GM18951 (cell line): ENCODE measurements around the gene NEO1.

Source experiments
- POLR2A ChIP-seq: IDR thresholded peaks from 4 replicates; pipeline ENCODE4 v1.6.1; 2011; ENCODE audit warnings: mild to moderate bottlenecking; ENCODE audit not compliant: insufficient read length, insufficient read depth; ENCODE audit errors: extremely low read depth
- in situ Hi-C: fragments of 300-500 bp; cut with MboI; formaldehyde crosslinking; loops from one replicate; pipeline ENCODE4 v1.12.0; 2022; ENCODE audit warnings: low sequenced_read_pairs, mixed read lengths, inconsistent platforms; ENCODE audit not compliant: unreplicated experiment

NEO1 gene

DNA sequence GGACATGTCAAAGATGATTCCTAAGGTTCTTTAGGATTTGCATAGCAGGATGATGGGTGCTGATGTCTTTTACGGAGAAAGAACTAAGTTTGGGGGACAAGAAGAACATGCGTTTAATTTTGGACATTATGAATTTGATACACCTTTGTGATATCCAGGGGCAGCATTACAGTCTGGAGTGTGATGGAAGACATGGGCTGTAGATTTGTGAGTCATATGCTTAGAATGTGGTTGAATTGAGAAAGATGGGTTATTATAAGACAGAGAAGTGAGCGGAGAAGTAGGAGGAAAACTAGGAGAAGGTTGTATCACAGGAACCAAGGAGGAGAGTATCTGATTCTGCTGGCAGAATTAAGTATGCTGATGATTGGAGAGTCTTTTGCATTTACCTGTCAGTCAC is 20.6 kb downstream of the NEO1 start:
- in situ Hi-C loops, result no loop called here

DNA sequence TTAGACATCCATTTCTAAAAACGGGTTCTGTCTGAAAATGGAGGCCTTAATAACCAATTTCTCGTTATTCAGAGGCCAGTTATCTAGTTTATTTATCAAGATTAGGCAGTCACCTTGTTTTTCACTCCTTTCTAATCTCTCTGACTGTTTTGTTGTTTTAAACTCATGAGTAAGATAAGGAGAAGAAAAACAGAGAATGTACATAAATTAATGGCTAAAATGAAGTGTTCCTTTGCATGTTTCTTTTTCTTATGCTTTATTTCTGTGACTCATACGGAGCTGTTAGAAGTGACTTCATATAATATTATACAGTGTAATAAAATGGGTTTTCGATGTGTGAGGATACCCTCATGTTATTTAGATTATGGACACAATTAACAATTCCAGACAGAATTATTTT is 22.0 kb downstream of the NEO1 start:
- TF ChIP-seq POLR2A, result no peak
- in situ Hi-C loops, result no loop called here

More for the DNA sequence above, 20.6 kb downstream of the NEO1 start:
- no peak for TF ChIP-seq POLR2A

DNA sequence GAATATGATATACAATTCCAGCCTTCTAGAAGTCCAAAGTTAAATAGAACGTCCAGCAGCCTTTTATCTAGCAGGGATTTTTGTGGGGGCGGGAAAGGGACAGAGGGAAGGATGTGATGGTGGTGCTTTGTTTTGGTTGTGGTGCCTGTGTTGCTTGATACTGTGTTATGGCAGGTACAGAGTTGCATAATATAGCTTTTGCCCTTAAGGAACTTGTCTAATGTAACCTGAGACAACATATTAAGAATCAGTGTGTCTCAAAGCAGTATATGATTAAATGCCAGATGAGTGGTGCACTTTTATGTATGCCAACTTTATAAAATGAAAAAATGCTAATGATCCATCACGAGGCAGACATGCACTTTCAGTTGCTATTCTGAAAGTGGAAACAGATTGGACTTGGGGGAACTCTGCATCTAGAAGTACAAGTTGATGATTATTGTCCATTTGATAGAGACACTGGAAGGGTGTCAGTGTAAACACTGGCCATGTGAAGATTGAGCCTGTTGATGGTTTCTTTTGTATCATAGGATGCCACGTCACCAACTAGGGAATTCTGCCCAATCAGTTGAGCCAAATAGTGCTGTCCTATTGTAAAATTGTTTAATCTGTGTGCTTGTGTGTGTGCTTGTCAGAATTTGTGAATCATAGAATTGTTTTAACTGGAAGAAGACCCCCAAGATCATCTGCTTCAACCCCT is 23.0 kb downstream of the NEO1 start:
- in situ Hi-C loops, result no loop called here
- TF ChIP-seq POLR2A, result no peak

DNA sequence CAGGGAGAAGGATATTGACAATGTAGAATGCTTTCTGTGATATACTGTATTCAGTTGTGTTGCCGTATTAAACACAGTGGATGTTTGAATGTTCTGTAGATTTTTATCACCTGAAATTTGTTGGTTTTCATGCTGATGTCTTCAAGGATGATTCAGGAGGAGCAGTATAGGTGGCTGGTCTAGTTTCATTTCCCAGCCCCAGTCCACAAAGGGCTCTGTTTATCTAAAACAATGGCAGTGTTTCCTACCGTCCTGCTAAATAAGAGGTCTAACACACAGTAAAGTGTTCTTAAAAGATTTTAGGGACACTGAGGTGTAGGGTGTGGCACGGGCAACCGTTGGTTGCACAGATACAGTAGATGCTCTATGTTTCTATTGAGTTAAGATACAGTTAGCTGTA is 26.0 kb downstream of the NEO1 start:
- in situ Hi-C loops, result no loop called here
- no peak for TF ChIP-seq POLR2A

DNA sequence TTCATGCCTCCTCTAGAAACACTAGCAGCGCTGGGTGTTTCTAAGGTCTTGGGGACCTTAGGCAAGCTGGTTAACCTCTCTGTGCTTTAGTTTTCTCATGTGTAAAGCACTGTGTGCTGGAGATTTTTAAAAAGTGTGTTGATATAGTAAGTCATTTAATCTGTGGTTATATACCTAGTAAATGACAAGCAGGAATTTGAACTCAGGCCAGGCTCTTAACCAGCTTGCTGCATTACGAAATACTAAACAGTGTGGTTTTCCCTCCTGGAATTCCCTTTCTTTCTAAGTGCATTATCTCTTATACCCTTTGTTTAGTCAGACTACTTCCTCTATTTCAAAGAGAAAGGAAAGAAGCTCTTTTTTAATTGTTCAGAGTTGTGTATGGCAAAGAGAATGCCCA is 26.5 kb downstream of the NEO1 start:
- TF ChIP-seq POLR2A, result no peak
- in situ Hi-C loops, result no loop called here

DNA sequence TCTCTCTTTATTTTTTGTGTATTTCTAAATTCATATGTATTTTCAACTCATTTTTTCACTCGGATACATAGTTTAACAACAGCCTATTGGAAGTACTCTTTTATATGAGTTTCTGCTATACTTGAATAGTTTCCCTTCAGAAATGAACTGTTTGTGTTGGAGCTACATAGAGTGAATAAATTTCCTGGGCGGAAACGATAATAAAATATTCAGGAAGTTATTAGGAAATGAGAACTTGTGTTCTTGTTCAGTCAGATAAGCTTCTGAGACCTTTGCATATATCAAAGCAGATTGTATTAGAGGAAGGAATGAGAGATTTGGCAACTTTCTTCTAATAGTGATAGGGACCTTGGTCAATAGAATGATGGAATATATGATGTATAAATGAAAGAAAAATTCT is 27.3 kb downstream of the NEO1 start:
- in situ Hi-C loops, result no loop called here
- TF ChIP-seq POLR2A, result no peak

DNA sequence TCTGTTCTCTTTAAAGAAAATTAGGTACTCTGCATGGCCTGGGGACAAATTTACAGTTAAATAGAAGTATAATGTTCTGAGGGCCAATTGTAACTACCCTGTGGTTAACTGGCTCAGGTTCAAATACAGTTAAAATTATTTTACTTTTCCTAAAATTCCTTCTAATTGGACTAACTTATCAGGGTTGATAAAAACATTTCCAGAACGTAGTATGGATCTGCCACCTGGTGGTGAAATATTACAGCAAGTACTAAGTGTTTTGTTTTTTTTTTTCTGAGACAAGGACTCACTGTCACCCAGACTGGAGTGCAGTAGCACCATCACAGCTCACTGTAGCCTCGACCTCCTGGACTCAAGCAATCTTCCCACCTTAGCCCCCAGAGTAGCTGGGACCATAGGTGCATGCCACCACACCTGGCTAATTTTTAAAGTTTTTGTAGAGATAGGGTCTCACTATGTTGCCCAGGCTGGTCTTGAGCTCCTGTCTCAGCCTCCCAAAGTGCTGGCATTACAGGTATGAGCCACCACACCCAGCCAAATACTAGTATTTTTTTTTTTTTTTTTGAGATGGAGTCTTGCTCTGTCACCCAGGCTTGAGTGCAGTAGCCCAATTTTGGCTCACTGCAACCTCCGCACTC is 29.2 kb downstream of the NEO1 start:
- in situ Hi-C loops, result no loop called here
- TF ChIP-seq POLR2A, result no peak

DNA sequence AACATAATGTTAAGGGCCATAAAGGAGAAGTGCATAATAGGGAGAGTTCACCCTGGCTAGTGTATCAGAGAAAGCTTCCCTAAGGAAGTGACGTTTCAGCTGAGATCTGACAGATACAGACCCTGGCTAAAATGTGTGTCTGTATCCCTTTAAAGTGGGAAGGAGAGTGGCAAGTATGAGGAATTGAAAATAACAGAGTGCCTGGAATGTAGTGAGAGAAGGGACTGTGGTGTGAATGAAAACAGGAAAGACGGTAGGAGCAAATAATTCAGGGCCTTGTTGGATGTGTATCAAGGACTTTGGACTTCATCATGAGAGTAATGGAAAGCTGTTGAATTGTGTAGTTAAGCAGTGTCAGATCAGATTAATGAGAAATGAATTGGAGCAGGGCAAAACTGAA is 30.5 kb downstream of the NEO1 start:
- no peak for TF ChIP-seq POLR2A
- in situ Hi-C loops, result no loop called here

DNA sequence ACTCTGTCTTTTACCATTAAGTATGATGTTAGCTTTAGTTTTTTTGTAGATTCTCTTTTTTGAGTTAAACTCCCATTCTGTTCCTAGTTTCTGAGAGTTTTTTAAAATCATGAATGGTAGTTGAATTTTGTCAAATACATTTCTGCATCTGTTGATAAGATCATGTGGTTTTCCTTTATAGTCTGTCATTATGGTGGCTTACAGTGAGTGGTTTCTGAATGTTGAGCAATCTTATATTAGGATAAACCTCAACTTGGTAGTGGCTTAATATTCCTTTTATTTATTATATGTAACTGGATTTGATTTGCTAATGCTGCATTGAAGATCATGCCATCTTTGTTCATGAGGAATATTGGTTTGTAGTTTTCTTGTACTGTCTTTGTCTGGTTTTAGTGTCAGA is 34.8 kb downstream of the NEO1 start:
- TF ChIP-seq POLR2A, result no peak
- in situ Hi-C loops, result no loop called here

DNA sequence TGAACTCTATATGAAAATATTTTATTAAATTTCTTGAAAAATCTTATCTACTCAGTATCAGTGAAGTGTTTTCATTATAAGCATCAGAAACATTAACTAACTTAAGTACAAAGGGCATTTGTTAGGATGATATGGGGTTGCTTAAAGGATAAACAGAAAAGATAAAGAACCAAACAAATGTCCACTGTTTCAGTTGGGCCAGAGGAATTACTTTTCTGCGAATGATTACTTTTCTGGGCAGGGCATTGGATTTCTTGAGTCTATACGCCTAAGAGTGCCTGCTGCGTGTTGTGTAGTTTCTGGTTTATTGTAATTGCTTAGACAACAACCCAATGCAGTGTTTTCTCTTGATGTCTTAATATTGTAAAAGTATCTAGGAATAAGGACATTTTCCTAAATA is 52.8 kb downstream of the NEO1 start:
- TF ChIP-seq POLR2A, result no peak
- in situ Hi-C loops, result no loop called here

DNA sequence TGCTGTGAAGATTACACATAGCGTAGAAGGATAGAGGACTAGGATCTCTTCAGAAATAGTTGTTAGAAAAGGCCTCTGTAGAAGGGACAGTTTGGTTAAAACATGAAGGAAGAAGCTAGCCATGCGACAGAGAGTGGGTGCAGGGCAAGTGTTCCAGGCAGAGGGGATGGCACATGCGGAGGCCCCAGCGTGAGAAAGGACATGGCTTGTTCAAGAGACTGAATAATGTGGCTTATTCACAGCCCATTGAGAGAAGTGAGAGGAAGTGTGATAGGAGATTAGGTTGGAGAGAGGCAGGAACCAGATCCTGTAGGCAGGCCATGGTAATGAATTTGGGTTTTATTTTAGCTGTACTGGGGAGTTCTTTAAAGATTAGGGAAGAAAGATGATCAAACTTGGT is 56.4 kb downstream of the NEO1 start:
- in situ Hi-C loops, result no loop called here
- no peak for TF ChIP-seq POLR2A

DNA sequence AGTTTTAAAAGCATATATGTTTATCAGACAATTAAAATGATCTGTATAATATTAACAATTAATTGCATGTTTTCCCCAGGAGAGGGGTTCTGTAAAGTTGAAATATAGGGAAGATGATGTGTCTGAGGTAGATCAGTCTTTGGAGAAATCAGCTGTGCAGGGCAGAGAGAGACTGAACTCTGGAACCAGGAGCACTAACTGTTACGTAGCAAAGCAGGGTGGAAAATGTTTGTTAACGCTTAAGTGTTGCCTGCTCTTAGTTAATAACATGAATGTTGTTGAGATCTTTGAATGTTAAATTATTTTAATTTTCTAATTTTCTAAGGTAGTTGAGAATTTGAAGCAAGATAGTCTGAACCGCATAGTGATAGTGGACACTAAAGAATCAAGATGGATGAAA is 57.5 kb downstream of the NEO1 start:
- TF ChIP-seq POLR2A, result no peak

DNA sequence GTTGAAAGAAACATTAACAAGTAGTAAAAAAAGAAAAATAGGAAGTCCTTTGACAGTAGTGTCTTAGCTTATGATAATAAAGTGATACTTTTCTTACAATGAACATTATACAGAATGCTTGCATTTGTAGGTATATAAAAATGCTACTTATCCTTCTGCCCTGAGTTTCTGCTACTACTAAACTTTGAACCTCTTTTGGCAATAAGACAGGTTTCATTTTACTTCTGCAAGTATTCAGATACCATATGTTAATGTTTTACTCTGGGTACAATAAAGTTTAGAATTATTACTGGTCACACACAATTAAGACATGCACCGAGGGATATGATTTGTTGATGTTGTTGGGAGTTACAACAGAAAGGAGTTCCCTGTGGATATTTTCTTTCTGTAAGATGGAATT is 57.9 kb downstream of the NEO1 start:
- TF ChIP-seq POLR2A, result no peak
- in situ Hi-C loops, result no loop called here

More for the DNA sequence above, 57.5 kb downstream of the NEO1 start:
- in situ Hi-C loops, result no loop called here

DNA sequence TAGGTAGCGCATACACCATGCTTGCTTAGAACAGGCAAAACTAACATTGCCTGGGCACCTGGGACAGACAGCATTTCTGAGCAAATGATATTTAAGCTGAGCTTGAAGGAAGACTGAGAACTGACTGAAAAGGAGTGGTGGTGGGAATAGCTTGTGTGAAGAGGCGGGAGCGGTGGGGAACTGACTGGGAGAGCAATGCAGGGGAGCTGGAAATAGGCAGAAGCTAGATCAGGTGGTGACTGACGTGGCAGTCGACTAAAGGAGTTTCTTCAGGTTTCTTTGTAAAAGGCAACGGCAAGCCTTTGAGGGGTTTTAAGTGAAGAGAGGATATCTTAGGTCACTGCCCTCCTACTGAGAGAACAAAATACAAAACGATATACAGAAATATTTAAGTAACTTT is 61.8 kb downstream of the NEO1 start:
- no peak for TF ChIP-seq POLR2A
- in situ Hi-C loops, result no loop called here
